Cardiac muscle cell (in vitro differentiated cells and primary cell): ENCODE measurements around the gene PARP8. TPM values are rescaled to one million over a fixed set of nuclear protein-coding genes. Genes with fewer than 3 reads are reported as not detected.

Source experiments
- DNase-seq, 2 donors: peaks; one replicate each; pipeline versions ENCODE4 v3.0.0 to v3.0.0-alpha.2; 2010 to 2017; ENCODE audit warnings: low read depth in 1 of 2, low spot score in 1 of 2
- H3K27ac ChIP-seq: fragments of 200-600 bp; sonication (generic); 2 replicates; pipeline ENCODE4 v1.5.1; 2016
- H3K27me3 ChIP-seq: fragments of 200-600 bp; sonication (generic); 2 replicates; pipeline ENCODE4 v1.6.0; 2016; ENCODE audit warnings: control low read depth
- H3K36me3 ChIP-seq: fragments of 200-600 bp; sonication (generic); 2 replicates; pipeline ENCODE4 v1.5.1; 2016; ENCODE audit warnings: control low read depth
- H3K4me1 ChIP-seq: fragments of 200-600 bp; sonication (generic); 2 replicates; pipeline ENCODE4 v1.8.1; 2017; ENCODE audit warnings: low read depth, mild to moderate bottlenecking, mixed run types
- H3K4me3 ChIP-seq: fragments of 200-600 bp; sonication (generic); 2 replicates; pipeline ENCODE4 v1.5.1; 2016; ENCODE audit warnings: mild to moderate bottlenecking
- H3K9me3 ChIP-seq: fragments of 200-600 bp; sonication (generic); 2 replicates; pipeline ENCODE4 v1.5.1; 2017; ENCODE audit warnings: low read depth, mild to moderate bottlenecking, control low read depth
- polyA plus RNA-seq: library from polyadenylated mRNA; unstranded; fragments of >200 nt; fragmentation: Nextera tagmentation; extraction: Ambion mirVana; gene quantifications from 2 replicates; pipeline ENCODE4 v1.2.1, GENCODE V29; 2016
- total RNA-seq: library from RNA; depleted of rRNA; stranded (reverse); fragments of >200 nt; gene quantifications from 2 replicates; pipeline ENCODE4 v1.2.3, GENCODE V29; 2016
- TF ChIP-seq, protein P1 (sequence below): IDR thresholded peaks from 2 replicates; pipeline ENCODE4 v1.5.1; 2012; ENCODE audit warnings: low read depth, mild to moderate bottlenecking, low read length

Gene PARP8
- total and polyA plus RNA-seq, 2 experiments from 2014 or later: 18.2 to 19.8 TPM

- Histone ChIP-seq H3K4me3 (no peak overlapping the region), H3K4me1 (peaks cover 7% of the 10 kb centered on the region), H3K36me3 (no peaks in the 10 kb centered on the region), H3K9me3 (no peaks in the 10 kb centered on the region), H3K27ac (no peak overlapping the region), H3K27me3 (no peaks in the 10 kb centered on the region)
- DNase-seq: no peak
- TF ChIP-seq, protein P1, sequence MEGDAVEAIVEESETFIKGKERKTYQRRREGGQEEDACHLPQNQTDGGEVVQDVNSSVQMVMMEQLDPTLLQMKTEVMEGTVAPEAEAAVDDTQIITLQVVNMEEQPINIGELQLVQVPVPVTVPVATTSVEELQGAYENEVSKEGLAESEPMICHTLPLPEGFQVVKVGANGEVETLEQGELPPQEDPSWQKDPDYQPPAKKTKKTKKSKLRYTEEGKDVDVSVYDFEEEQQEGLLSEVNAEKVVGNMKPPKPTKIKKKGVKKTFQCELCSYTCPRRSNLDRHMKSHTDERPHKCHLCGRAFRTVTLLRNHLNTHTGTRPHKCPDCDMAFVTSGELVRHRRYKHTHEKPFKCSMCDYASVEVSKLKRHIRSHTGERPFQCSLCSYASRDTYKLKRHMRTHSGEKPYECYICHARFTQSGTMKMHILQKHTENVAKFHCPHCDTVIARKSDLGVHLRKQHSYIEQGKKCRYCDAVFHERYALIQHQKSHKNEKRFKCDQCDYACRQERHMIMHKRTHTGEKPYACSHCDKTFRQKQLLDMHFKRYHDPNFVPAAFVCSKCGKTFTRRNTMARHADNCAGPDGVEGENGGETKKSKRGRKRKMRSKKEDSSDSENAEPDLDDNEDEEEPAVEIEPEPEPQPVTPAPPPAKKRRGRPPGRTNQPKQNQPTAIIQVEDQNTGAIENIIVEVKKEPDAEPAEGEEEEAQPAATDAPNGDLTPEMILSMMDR: no peak
Measured at GRCh38 chr5:50716134-50716533, 49.7 kb downstream of the PARP8 start.

- Histone ChIP-seq H3K36me3 (no peaks in the 10 kb centered on the region), H3K27ac (no peak overlapping the region), H3K27me3 (no peaks in the 10 kb centered on the region), H3K9me3 (no peaks in the 10 kb centered on the region), H3K4me1 (peaks cover 7% of the 10 kb centered on the region), H3K4me3 (no peak overlapping the region)
- no peak for DNase-seq
- TF ChIP-seq, protein P1: no peak
Measured at GRCh38 chr5:50717651-50718050, 51.2 kb downstream of the PARP8 start.

- H3K9me3 ChIP-seq: no peaks in the 10 kb centered on the region
- TF ChIP-seq, protein P1: no peak
- H3K4me1 ChIP-seq: no peaks in the 10 kb centered on the region
- H3K27me3 ChIP-seq: no peaks in the 10 kb centered on the region
- H3K36me3 ChIP-seq: no peaks in the 10 kb centered on the region
- DNase-seq: no peak
- no peak overlapping the region for H3K27ac ChIP-seq
- no peak overlapping the region for H3K4me3 ChIP-seq
Measured at GRCh38 chr5:50720061-50720710, 53.7 kb downstream of the PARP8 start.

GRCh38 chr5:50722223-50722622 lies 55.8 kb downstream of the PARP8 start:
- H3K27ac ChIP-seq: no peak overlapping the region
- H3K36me3 ChIP-seq: no peaks in the 10 kb centered on the region
- TF ChIP-seq, protein P1: no peak
- H3K27me3 ChIP-seq: no peaks in the 10 kb centered on the region
- H3K4me3 ChIP-seq: no peak overlapping the region
- H3K4me1 ChIP-seq: no peaks in the 10 kb centered on the region
- no peak for DNase-seq
- H3K9me3 ChIP-seq: no peaks in the 10 kb centered on the region

GRCh38 chr5:50724262-50724661 lies 57.8 kb downstream of the PARP8 start:
- Histone ChIP-seq H3K9me3 (no peaks in the 10 kb centered on the region), H3K27ac (no peak overlapping the region), H3K36me3 (no peaks in the 10 kb centered on the region), H3K4me3 (no peak overlapping the region), H3K27me3 (no peaks in the 10 kb centered on the region), H3K4me1 (no peaks in the 10 kb centered on the region)
- no peak for DNase-seq
- TF ChIP-seq, protein P1: no peak
